Stimulated activated CD8-positive, alpha-beta memory T cell treated with anti-CD3 and anti-CD28 coated beads, Interleukin-12 subunit alpha, Interleukin-12 subunit beta, amount 100 ng/mL, for 24 hours (primary cell): ENCODE measurements around the gene ESPN.

ENCODE experiments used
- DNase-seq: peaks from one replicate; pipeline ENCODE4 v3.0.0-alpha.2; 2020; ENCODE audit errors: extremely low read depth

Gene ESPN

DNA sequence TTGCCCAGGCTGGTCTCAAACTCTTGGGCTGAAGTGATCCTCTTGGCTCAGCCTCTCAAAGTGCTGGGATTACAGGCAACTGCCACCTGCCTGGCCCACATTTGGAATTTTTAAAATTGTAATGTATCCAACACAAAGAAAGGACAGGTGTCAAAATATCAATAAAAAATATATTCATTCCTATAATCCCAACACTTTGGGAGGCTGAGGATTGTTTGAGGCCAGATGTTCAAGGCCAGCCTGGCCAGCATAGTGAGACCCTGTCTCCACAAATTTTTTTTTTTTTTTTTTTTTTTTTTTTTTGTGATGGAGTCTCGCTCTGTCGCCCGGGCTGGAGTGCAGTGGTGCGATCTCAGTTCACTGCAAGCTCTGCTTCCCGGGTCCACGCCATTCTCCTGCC lies 14.8 kb upstream of the ESPN start:
- no peak for DNase-seq

DNA sequence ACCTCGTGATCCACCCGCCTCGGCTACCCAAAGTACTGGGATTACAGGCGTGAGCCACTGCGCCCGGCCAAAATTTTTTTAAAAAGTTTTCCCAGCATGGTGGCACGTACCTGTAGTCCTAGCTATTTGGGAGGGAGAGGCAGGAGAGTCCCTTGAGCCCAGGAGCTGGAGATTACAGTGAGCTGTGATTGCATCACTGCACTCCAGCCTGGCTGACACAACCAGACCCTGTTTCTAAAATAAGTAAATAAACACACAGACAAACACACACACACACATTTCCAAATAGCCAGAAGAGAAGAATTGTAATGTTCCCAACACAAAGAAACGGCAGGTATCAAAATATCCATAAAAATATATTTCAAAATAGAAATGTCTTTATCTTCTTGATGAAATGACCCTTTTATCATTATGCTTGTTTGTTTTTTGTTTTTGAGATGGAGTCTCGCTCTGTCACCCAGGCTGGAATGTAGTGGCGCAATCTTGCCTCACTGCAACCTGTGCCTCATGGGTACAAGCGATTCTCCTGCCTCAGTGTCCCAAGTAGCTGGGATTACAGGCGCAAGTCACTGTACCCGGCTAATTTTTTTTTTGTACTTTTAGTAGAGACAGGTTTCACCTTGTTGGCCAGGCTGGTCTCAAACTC lies 14.2 kb upstream of the ESPN start:
- no peak for DNase-seq

DNA sequence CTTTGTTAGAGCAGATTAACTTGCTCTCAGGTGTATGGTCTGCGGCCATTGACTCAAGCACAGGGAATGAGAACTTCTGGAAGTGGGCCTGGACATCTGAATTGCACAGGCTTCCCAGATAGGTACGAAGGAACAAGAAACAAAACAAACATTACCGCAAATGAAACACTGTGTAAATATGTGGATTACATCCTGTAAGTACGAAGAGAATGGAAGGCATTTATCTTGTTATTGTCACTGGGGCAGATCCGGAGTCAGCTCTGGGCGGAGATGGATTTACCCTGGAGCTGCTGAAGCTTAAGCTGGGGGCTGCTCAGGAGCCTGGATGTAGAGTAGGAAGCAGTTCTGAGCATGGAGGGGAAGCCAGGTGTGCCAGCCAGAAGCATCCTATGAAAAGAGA lies 11.7 kb upstream of the ESPN start:
- no peak for DNase-seq

DNA sequence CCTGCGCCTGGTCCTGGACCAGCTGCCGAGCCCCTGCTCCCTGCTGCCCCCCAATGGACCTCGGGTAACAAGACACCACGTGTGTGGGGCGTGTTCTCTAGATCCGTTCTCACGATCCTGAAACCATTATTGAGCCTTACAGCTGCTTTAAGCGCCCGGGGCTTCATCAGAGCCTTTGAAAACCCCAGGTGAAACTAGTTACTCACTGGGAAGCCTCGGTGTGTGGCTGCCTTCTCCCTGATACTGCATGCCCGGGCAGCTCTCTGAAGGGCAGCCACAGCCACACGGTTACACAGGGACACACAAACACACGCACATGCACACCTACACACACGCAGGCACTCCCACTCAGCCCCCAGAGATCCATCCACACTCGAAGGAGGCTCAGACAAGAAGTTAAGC lies 10.1 kb upstream of the ESPN start:
- no peak for DNase-seq

DNA sequence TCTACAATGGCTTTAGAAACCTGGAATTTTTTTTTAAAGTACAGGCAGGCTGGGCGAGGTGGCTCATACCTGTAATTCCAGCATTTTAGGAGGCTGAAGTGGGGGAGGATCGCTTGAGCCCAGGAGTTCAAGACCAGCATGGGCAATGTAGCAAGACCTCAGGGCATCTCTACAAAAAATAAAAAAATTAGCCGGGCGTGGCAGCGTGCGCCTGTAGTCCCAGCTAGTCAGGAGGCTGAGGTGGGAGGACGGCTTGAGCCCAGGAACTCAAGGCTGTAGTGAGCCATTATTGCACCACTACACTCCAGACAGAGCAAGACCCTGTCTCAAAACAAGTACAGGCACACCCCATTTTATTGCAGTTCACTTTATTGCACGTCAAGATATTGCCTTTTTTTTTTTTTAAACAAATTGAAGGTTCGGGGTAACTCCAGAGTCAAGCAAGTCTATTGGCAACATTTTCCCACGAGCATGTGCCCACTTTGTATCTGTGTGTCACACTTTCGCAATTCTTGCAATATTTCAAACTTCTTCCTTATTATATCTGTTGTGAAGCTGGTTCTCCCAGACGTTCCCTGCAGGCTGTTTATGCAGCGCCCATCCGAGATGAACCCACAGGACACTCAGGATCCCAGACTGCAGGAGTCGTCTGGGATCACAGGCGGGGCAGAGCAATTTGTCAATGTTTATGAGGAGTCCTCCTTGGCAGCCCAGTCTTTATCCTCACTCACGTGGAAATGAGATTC lies 9.5 kb upstream of the ESPN start:
- no peak for DNase-seq

DNA sequence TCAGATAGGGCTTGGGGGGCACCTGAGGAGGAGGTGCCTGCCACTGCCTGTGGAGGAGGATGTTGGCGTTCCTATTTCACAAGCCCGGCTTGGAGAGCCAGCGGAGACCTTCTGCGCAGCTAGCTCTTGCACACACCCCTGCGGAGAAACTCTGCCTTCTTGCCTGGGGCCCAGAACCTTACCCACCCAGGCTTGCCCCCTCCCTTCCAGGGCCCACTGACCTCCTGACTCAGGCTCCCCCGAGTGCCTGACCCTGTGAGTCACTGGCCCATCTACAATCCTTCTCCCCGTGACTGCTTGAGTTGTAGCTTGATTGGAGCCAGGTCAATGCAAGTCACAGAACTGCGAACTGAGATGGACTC lies 8.3 kb upstream of the ESPN start:
- DNase-seq = no peak

DNA sequence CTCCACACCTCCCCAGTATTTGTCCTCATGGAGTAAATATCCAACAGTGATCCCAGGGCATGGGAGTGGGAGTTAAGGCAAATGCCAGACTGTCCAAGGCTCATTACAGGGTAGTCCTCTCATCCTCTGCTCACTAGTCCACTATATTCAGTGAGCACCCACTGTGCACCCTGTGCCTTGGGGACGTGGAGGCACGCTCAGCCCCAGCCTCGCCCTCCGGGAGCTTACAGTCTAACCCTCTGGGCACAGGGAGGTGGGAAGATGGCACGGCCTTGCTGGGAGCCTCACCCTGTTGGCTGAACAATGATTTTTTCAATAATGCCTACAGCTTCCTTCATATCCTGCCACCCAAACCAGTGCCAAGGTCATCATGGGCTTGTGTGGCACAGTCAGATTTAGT lies 7.7 kb upstream of the ESPN start:
- DNase-seq = no peak

DNA sequence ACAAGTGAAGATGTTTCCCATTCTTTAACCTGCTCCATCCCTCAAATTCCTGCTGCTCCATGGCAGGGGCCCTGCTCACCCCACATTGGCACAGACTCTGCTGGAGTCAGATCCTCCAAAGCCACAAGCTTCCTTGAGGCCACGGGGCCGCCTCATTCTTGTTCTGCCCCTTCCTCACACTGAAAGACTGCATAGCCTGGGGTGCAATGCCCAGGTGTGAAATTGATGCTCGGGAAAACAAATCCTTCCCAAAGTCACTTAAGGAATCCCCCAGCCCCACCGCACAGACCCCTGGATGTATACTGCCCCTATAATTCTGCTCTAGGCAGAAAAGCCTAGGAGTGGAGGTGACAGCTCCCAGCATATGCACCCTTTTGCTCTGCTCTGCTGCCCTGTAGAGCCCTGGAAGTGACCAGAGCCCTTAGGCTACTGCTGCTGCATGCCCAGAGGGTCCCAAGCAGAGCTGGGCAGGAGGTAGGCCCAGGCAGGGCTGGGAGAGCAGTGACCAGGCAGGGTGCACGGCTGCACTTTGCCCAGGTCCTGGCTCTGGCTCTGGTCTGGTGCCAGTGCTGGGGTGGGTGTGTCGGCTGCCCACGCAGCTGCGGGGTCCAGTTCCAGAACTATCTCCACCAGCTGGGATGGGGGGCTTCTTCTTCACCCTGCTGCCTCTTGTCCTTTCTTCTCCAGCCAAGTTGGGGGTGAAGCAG lies 6.5 kb upstream of the ESPN start:
- DNase-seq = no peak

DNA sequence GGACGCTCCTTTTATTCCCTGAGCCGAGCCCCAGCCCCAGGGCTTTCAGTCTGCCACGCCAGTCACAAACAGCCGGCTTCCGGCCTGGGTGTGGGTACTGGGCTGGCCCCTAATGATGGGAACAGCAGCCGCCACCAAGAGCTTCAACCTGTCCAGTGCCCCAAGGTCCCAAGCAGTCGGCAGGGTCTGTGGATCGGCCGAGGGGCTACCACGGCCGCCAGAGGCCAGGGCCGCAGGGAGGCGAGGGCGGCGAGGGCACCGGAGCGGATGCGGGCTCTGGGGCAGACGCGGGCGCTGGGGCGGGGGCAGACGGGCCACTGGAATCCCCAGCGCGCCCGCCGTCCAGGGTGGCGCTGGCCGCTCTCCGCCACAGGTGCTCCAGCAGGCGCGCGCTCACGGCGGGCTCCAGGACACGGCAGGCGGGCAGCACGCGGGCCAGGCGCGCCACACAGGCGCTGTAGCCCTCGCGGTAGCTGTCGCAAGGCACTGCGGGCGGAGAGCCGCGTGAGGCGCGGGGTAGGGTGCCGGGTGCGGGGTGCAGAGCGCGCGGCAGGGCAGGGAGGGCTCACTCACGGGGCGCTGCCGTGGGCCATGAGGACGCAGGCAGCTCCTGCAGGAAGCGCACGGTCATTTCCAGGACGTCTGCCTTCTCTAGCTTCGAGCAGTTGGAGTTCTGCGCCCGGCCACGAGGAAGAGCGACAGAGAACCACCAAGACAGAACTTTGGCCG lies 5.7 kb upstream of the ESPN start:
- DNase-seq = no peak

DNA sequence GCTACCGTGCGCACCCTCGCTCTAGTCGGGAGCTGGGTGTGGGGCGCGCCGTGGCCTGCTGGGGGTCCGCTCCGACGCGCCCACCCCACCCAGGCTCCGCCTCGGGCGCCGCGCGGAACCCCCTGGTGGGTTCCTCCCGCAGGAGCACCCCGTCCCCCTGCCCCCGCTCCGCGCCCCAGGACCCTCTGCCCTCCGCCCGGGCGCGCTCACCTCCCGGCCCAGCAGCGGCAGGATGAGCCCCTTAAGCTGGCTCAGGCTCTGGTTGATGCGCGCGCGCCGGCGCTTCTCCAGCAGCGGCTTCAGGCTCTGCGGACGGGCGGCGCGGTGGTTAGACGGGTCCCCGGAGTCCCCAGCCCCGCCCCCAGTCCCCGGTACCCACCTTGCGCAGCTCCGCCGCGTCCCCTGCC lies 5.2 kb upstream of the ESPN start:
- DNase-seq = no peak

DNA sequence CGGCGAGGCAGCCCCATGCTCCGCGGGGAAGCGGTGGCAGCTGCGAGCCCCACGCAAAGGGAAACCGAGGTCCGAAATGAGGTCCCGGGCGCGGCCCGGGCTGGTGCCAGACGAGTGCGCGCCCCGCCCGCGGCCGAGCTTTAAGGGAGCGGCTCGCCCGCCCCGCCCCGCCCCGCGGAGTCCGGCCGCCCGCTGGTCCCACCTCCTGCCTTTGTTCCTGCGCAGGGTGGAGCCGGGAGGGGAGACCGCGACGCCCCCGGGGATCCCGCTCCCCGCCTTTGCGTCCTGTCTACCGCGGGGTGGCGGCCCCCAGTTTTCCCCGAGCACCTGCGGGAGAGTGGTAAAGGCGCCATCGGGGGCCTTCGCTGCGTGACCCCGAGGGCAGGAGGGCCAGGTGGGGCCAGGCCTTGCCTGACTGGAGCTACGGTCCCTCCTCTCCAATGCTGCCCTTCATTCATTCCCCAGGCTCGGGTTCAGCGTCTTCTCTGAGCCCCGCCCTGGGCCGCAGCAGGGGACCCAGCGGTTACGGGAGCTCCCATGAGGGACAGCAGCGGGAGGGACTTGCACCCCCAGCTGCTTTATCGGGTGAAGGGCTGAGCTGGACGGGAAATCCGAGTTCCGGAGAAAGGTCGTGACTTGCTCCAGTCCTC lies 4.6 kb upstream of the ESPN start, which contains the start of gene HES2:
Gene HES2, minus strand, starts transcription at position 116 of the 650 bp plus-strand sequence. Its CDS starts 99 bp downstream, at position 17.
- DNase-seq = no peak

DNA sequence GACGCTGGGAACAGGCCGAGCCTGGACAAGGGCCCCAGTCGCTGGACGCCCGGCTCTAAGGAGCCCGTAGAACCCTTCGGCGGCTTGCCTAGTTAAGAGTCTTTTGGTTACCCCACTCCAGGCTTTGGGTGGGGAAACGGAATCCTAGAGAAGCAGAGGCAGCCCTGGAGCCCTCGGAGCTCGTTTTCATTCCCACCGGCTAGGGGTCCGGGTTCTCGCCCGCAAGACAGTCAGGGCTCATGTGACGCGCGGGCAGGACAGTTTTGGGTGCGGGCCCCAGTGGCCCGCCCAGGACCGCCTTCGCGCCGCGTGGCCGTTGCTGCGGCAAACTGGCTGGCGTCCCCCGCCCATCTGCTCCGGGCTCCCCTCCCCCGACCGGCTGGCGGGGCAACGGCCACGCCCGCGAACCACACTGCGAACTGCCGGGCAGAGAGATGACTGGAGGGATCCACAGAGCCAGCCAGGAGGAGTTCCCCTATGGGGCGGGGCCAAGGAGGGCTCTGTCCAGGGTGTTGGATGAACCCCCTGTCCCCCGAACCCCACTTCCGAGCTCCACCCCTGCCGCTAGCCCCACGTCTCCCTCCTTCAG lies 4.0 kb upstream of the ESPN start:
- no peak for DNase-seq

DNA sequence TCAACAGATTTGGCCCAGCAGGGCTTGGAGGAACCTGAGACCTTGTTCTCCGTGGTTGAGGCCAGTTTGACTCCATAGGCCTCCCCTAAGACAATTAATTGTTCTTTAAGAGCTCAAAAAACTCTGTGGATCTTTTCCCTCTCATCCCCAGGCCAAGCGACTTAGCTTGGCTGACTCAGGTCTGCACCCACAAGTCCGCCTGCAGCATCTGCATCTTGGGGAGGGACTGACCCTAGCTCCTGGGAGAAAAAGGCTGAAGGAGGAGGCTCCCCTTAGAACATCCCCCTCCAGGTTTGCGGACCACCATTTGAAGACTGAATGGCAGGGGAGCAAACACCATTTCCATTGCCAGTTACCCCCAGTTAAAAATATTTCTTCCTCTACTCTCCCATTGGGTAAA lies 3.3 kb upstream of the ESPN start:
- DNase-seq = no peak

DNA sequence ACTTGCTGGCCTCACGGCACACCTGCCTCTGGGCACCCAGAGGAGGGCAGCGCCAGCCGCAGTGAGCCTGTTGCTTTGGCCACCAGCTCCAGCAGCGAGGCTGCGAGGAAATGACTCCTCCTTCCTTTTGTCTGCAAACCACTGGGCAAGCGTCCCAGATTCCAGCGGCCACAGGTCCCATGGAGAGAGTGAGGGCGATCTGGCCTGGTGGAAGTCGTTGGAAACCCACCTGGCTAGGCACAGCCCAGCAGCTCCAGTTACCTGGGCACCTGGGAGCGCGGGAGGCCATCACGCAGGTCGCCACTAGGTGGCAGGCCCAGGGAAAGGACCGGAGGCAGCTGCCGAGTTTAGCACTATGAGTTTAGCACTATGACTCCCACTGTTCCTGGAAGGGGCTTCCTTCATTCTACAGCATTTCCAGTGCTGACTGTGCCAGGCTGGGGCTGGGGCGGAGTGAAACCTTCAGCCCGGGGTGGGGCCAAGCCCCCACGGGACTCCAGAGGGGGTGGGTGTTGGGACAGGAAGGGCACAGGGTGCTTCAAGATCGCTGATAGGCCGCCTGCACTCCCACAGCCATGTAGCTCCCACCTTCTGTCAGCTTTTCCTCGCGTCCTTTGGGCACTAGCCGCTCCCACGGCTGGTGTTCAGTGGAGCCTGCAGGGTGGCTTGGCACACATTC lies 1.1 kb upstream of the ESPN start:
- no peak for DNase-seq

DNA sequence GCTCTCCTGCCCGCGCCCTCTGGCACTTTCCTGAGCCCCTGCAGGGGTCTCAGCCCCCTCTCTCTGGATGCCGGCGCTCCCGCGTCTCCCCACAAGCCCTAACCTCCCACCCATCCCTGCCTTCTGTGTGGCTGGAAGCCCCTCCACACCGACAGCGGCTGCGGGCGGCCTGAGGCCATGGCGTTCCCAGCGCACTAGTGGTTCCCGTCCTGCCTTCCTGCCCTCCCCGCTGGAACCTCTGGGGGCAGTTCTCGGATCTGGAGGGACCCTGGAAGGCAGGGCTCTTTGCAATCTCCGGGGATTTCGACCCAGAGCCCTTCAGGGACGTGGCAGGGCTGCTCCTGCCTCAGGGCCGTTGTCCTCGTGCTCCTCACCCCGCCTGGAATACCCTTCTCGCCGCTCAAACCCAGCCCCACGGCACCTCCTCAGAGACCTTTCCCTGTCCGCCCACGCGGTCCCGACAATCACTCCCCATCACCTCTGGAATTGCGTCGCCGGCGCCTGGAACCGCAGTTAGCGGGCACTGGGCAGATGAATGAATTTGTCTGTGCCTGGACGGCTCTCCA lies 493 bp upstream of the ESPN start:
- no peak for DNase-seq

DNA sequence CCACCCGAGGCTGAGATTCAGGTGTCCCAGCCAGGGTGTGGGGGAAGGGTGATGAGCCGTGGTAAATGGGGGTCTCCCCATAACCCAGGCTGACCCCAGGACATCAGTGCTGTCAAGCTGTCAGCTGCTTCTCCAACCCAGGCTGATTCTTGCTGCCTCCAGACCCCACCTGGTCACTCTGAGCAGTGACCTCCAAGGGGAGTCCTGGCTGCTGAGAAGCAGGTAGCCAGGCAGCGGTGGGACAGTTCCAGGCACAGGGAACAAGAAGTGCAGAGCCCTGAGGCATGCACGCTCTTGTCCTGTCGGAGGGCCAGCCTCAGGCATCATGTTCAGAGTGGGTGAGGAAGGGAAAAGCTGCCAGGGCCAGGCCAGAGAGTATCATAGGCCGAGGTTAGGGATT lies 1.1 kb downstream of the ESPN start:
- no peak for DNase-seq

DNA sequence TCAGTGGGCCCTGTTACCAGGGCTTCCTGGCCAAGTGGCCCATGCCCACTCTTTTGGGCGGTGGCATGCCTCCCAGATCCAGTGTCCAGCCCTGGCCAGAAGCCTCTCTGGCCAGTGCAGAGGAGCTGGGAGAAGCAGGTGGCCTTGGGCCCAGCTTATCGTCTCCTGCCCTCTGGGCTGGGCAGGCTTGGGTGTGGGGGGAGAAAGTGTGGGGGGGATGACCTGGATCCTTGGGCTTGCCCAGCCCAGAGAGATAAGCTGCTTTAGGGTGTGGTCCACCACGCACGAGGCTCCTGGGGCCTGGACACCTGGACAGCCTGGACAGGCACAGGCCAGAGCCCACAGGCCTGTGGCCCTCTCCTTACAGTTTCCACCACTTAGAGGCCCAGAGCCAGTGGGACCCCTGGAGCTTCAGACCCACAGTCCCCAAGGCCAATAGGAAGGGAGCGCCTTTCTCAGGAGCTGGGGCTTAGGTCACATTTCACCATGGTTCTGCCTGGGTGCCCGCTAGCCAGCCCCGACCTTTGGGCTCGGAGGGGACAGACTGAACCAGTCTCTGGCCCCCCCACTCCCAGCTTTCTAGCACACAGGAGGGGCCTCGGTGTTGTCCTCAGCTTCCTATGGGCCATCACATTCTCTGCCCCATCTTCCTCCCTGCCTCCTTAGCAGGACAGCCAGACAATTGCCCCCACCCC lies 1.8 kb downstream of the ESPN start:
- no peak for DNase-seq

DNA sequence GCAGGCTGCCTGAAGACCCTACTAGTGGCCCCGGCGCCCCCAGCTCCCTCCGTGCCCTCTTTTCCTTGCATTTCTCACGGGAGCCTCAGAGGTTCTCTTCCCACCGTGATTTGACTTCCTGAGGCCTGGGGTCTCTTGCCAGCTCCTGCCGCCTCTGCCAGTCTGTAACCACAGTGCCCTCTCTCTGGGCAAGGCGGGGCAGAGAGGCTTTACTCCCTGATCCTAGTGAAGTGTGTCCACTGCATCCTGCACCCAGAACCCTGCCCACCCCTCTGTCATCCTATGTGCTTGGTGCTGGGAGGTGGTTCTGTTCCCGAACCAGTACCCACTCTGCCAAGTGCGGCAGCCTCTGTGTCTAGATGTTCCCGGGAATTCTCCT lies 2.4 kb downstream of the ESPN start:
- DNase-seq = no peak

DNA sequence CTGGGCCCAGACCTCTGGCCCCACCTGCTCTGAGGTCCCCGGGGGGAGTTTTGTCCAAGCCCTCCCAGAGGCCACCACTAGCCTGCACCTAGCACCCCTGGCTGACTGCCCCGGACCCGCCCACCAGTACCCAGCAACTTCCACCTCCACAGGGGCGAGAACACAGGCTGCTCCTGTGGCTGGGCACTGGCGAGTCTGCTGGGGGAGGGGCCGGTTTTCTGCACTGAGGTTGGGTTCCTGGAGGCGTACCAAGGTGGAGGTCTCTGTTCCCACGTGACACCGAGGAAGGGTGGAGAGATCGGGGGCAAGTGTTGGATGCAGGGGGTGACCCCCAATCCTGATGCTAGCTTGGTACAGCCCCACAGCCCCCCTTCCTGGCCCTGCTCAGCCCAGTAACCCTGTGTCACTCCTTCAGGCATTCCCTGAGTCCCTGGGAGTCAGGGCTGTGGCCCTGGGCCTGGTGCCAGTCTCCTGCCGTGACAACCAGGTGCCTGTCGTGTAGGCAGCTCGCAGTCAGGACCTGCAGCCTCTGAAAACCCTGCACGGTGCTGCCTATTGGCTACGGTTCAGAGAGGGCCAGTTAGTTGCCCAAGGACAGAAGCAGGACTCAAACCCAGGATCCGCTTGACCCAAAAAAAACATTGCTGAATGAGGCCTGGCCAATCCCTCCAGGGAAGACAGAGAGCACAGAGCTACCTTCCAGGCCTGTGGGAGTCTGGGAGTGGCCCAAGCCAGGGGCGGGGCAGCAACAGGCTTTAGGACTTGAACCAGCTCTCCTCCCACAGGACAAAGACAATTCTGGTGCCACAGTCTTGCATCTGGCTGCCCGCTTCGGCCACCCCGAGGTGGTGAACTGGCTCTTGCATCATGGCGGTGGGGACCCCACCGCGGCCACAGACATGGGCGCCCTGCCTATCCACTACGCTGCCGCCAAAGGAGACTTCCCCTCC lies 3.1 kb downstream of the ESPN start:
- DNase-seq = no peak
